GM06990 (cell line): Measurements from ENCODE around the gene CCDC198.

ENCODE experiments used
- DNase-seq: peaks from one replicate; pipeline ENCODE4 v3.0.0-alpha.2; 2011; ENCODE audit not compliant: insufficient read length; ENCODE audit errors: extremely low read depth
- H3K27me3 ChIP-seq: replicated peaks from 2 replicates; pipeline ENCODE4 v1.6.0; 2011; ENCODE audit warnings: low read length; ENCODE audit not compliant: control insufficient read depth, insufficient read depth
- H3K36me3 ChIP-seq: 2 replicates; pipeline ENCODE4 v1.5.1; 2011; ENCODE audit warnings: low read length; ENCODE audit not compliant: control insufficient read depth, insufficient read depth
- H3K4me3 ChIP-seq: replicated peaks from 2 replicates; pipeline ENCODE4 v1.5.1; 2011; ENCODE audit warnings: low read depth, mild to moderate bottlenecking, control low read depth, low read length
- CTCF ChIP-seq: IDR thresholded peaks from 2 replicates; pipeline ENCODE4 v1.5.1; 2011; ENCODE audit warnings: low read length, control low read depth, mild to moderate bottlenecking, inconsistent platforms; ENCODE audit not compliant: insufficient read depth, poor library complexity, severe bottlenecking

Gene CCDC198

GRCh38 chr14:57508756-57509155 lies 15.1 kb upstream of the CCDC198 start:
- Histone ChIP-seq H3K4me3 (no peak overlapping the region), H3K27me3 (no peaks in the 10 kb centered on the region), H3K36me3 (no peaks in the 10 kb centered on the region)
- no peak for DNase-seq
- TF ChIP-seq CTCF: no peak

- no peak for TF ChIP-seq CTCF
- no peak for DNase-seq
- no peaks in the 10 kb centered on the region for H3K27me3 ChIP-seq
- H3K36me3 ChIP-seq: no peaks in the 10 kb centered on the region
- H3K4me3 ChIP-seq: no peak overlapping the region
Observed at GRCh38 chr14:57502586-57503254, 9.1 kb upstream of the CCDC198 start.

GRCh38 chr14:57501039-57501557 lies 7.4 kb upstream of the CCDC198 start:
- no peaks in the 10 kb centered on the region for H3K27me3 ChIP-seq
- H3K36me3 ChIP-seq: no peaks in the 10 kb centered on the region
- TF ChIP-seq CTCF: no peak
- H3K4me3 ChIP-seq: no peak overlapping the region
- no peak for DNase-seq

- Histone ChIP-seq H3K36me3 (no peaks in the 10 kb centered on the region), H3K4me3 (no peak overlapping the region), H3K27me3 (no peaks in the 10 kb centered on the region)
- no peak for TF ChIP-seq CTCF
- DNase-seq: no peak
Observed at GRCh38 chr14:57498659-57499058, 5.0 kb upstream of the CCDC198 start.

- Histone ChIP-seq H3K36me3 (no peaks in the 10 kb centered on the region), H3K27me3 (no peaks in the 10 kb centered on the region), H3K4me3 (no peak overlapping the region)
- no peak for TF ChIP-seq CTCF
- DNase-seq: no peak
Observed at GRCh38 chr14:57498035-57498434, 4.4 kb upstream of the CCDC198 start.
